ENCODE data around the gene EXOSC3. TPM values are rescaled to one million over a fixed set of nuclear protein-coding genes. Genes with fewer than 3 reads are reported as not detected.

The EXOSC3 gene
- total and polyA plus RNA-seq, 2 of the 8 experiments (the other 6 are each of a cell fraction or from before 2014, with no cell fraction given): 46.7 to 73.4 TPM

GRCh38 chr9:37751186-37751585 is 33.7 kb downstream of the EXOSC3 start:
- no peak overlapping the region for H3K18ac ChIP-seq (ENCODE audit: extremely low read depth, low read length)
- H3K23ac ChIP-seq (ENCODE audit: insufficient read length): no peak overlapping the region
- H3K79me1 ChIP-seq (ENCODE audit: low read depth, low read length): no peaks in the 10 kb centered on the region
- no peak overlapping the region for H4K91ac ChIP-seq (replicated peaks; ENCODE audit: insufficient read length, low read length)
- ChIA-PET POLR2A (ENCODE audit: partially characterized antibody) (interaction anchor here (1.2 kb wide), 1 partner anchor 13 kb away, joined by 3 read pairs; no protein-coding TSS in a partner anchor), CTCF (ENCODE audit: partially characterized antibody) (interaction anchor here (0.6 to 2.7 kb wide), 2 partner anchors 9 to 210 kb away, joined by 3 to 7 read pairs; no protein-coding TSS in a partner anchor)
- H3K4me3 ChIP-seq (ENCODE audit: extremely low read depth in 1 of 4, insufficient read depth in 2 of 4, low read depth in 3 of 4, low read length in 4 of 4): no peak overlapping the region
- H3K27ac ChIP-seq (ENCODE audit: low read depth, low read length): no peak overlapping the region
- no peaks in the 10 kb centered on the region for H4K20me1 ChIP-seq (replicated peaks in 1 of 2; ENCODE audit: control insufficient read depth in 1 of 2, insufficient read depth in 2 of 2, low read length in 2 of 2)
- DNase-seq (ENCODE audit: low read depth in 1 of 2, low spot score in 2 of 2): no peak
- peak overlapping the region; percentile 65 for H2AFZ ChIP-seq (ENCODE audit: low read length)
- no peak overlapping the region for H2BK5ac ChIP-seq (ENCODE audit: low read depth, low read length)
- H3K9me3 ChIP-seq (ENCODE audit: insufficient read depth in 2 of 2, low read depth in 1 of 2, low read length in 1 of 2): no peaks in the 10 kb centered on the region
- no peak overlapping the region for H2BK20ac ChIP-seq (ENCODE audit: low read length)
- no peak overlapping the region for H3K4ac ChIP-seq (replicated peaks; ENCODE audit: insufficient read length, low read depth, low read length)
- peaks cover 0 to 5% (median 1%) of the 10 kb centered on the region in 4 experiments; a peak in 4 of 7 replicates for H3K4me1 ChIP-seq (replicated peaks in 1 of 4; ENCODE audit: control insufficient read depth in 3 of 4, insufficient read depth in 4 of 4, low read length in 3 of 4)
- no peak overlapping the region for H2BK12ac ChIP-seq (ENCODE audit: low read depth, low read length)
- H3K9ac ChIP-seq (replicated peaks in 1 of 4; ENCODE audit: extremely low read depth in 1 of 4, low read depth in 3 of 4, low read length in 3 of 4): no peak overlapping the region
- 95% methylated on average over 6 of the region's 6 CpGs; no CpG with 5 or more reads in 1 of the 2 experiments for WGBS, 2 experiments (ENCODE audit: extremely low coverage in 1 of 2, insufficient coverage in 1 of 2, insufficient read length in 1 of 2, insufficient replicate concordance in 2 of 2, low coverage in 1 of 2, low lambda C conversion rate in 2 of 2, missing lambda C conversion rate in 1 of 2)
- H2BK120ac ChIP-seq (replicated peaks; ENCODE audit: low read depth, low read length): no peak overlapping the region
- peaks cover 4% of the 10 kb centered on the region; the same call in 1 of the 2 replicates for H3K23me2 ChIP-seq (ENCODE audit: low read depth, low read length)
- no peaks in the 10 kb centered on the region for H3K79me2 ChIP-seq (ENCODE audit: control insufficient read depth in 1 of 2, insufficient read depth in 2 of 2, low read length in 2 of 2)
- H4K8ac ChIP-seq (ENCODE audit: extremely low read depth, insufficient read depth, low read length): no peak overlapping the region
- FAIRE-seq: no peak
- no peak overlapping the region for H2AK5ac ChIP-seq (ENCODE audit: low read depth, low read length)
- H3K4me2 ChIP-seq (ENCODE audit: insufficient read depth in 1 of 2, low read depth in 2 of 2, low read length in 2 of 2): no peak overlapping the region
- no peak overlapping the region for H3K56ac ChIP-seq (replicated peaks; ENCODE audit: insufficient read length, low read depth, low read length)
- H2BK15ac ChIP-seq (ENCODE audit: low read length): no peak overlapping the region
- H3K14ac ChIP-seq (ENCODE audit: insufficient read length): no peak overlapping the region
- no peaks in the 10 kb centered on the region for H3K36me3 ChIP-seq (ENCODE audit: control insufficient read depth in 2 of 4, insufficient read depth in 4 of 4, low read length in 3 of 4)
- H3K27me3 ChIP-seq (replicated peaks in 1 of 4; ENCODE audit: control insufficient read depth in 3 of 4, extremely low read depth in 1 of 4, insufficient read depth in 3 of 4, low read length in 3 of 4): no peaks in the 10 kb centered on the region
- no peak overlapping the region for H4K5ac ChIP-seq (ENCODE audit: insufficient read length, low read depth, low read length)
- TF ChIP-seq ZNF274 (IDR thresholded peaks at IDR 0.05; ENCODE audit: borderline replicate concordance, extremely low read depth, low read length): no peak
- no peak for TF ChIP-seq RXRA (IDR thresholded peaks at IDR 0.05; ENCODE audit: insufficient read depth, low read depth, low read length)
